GM19468 (cell line): ENCODE measurements around the gene GATM.

Source experiments
- ATAC-seq: cut with Tn5 transposase; IDR thresholded peaks from one replicate; pipeline ENCODE4 v1.9.1; 2021; ENCODE audit warnings: mild to moderate bottlenecking, moderate library complexity, moderate number of reproducible peaks; ENCODE audit not compliant: unreplicated experiment; ENCODE audit errors: extremely low read depth

GATM gene

GRCh38 chr15:45362419-45362818, 15.9 kb downstream of the GATM start:
- ATAC-seq: no peak

GRCh38 chr15:45361878-45362277, 16.5 kb downstream of the GATM start:
- ATAC-seq: no peak

GRCh38 chr15:45355860-45356259, 22.5 kb downstream of the GATM start:
- no peak for ATAC-seq

GRCh38 chr15:45354711-45355110, 23.6 kb downstream of the GATM start:
- ATAC-seq: no peak

- ATAC-seq: no peak
Observed at GRCh38 chr15:45351227-45351626, 27.1 kb downstream of the GATM start.

- no peak for ATAC-seq
Observed at GRCh38 chr15:45349623-45350022, 28.7 kb downstream of the GATM start.

- ATAC-seq: no peak
Observed at GRCh38 chr15:45347989-45348388, 30.4 kb downstream of the GATM start.

- ATAC-seq: no peak
Observed at GRCh38 chr15:45347033-45347432, 31.3 kb downstream of the GATM start.

- ATAC-seq: no peak
Observed at GRCh38 chr15:45346381-45346780, 32.0 kb downstream of the GATM start.

- no peak for ATAC-seq
Observed at GRCh38 chr15:45343258-45343860, 35.0 kb downstream of the GATM start.

GRCh38 chr15:45341790-45342189, 36.6 kb downstream of the GATM start:
- no peak for ATAC-seq

- no peak for ATAC-seq
Observed at GRCh38 chr15:45340429-45340828, 37.9 kb downstream of the GATM start.

- no peak for ATAC-seq
Observed at GRCh38 chr15:45338417-45338816, 39.9 kb downstream of the GATM start.

- ATAC-seq: no peak
Observed at GRCh38 chr15:45337224-45337623, 41.1 kb downstream of the GATM start.

- ATAC-seq: no peak
Observed at GRCh38 chr15:45333550-45333949, 44.8 kb downstream of the GATM start.

- ATAC-seq: no peak
Observed at GRCh38 chr15:45332694-45333093, 45.6 kb downstream of the GATM start.

GRCh38 chr15:45331972-45332371, 46.4 kb downstream of the GATM start:
- ATAC-seq: no peak

- ATAC-seq: no peak
Observed at GRCh38 chr15:45328663-45329062, 49.7 kb downstream of the GATM start.

- ATAC-seq: no peak
Observed at GRCh38 chr15:45326741-45327140, 51.6 kb downstream of the GATM start.

- ATAC-seq: no peak
Observed at GRCh38 chr15:45326280-45326679, 52.1 kb downstream of the GATM start.

GRCh38 chr15:45320581-45321205, 57.7 kb downstream of the GATM start:
- ATAC-seq: no peak
